Raji (cell line): ENCODE results near the gene NEK4.

Experiments used
- POLR2A ChIP-seq: IDR thresholded peaks from 2 replicates; pipeline ENCODE4 v1.6.1; 2011; ENCODE audit warnings: low read depth, low read length, control low read depth; ENCODE audit not compliant: insufficient read depth

The NEK4 gene

GRCh38 chr3:52685709-52686691 lies 84.7 kb downstream of the NEK4 start, which contains the start of the genes GNL3 and PBRM1:
Gene GNL3, plus strand, starts transcription at chr3:52686032. Its CDS starts 61 bp downstream, at chr3:52686093.
Gene PBRM1, minus strand, starts transcription at chr3:52685913.
- TF ChIP-seq POLR2A: peak; percentile 97

- no peak for TF ChIP-seq POLR2A
Observed at GRCh38 chr3:52685285-52685708, 85.4 kb downstream of the NEK4 start.

DNA sequence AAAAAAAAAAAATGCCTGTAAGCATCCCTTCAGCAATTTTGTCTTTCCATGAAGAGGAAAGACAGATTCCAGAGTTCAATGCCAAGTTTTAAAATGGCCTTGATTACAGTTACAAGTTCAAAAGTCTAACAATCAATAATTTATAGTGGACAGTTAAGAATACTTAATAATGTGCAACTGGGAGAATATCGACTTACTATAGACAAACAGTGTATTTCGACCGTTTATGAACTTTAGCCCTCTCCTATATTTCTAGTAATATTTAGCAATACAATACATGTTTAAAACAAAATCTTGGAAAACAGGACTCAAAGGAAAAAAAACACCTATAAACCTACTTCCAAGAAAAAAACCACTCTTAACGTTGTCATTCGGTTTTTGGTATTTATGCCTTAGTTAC lies 86.6 kb downstream of the NEK4 start:
- TF ChIP-seq POLR2A: no peak

GRCh38 chr3:52683611-52684010 lies 87.1 kb downstream of the NEK4 start:
- TF ChIP-seq POLR2A: no peak

- no peak for TF ChIP-seq POLR2A
Observed at GRCh38 chr3:52682016-52682415, 88.7 kb downstream of the NEK4 start.

DNA sequence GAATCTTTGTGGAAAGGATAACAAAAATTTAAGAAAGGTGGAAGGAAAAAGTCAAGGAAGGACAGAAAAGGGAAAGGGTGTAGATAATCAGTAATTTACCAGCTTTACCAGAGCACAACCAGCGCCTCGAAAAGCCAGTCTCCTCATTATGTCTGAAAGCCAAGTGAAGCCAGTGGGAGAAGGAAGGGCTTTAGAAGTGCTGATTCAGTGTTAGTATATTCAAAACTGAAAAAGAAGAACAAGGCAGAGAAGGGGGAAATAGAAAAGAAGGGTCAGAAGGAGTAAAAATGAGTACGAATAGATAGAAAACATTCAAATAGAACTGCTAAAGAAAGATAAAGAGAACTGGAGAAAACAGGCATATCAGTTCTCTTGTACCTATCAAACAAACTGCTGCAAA lies 89.1 kb downstream of the NEK4 start:
- TF ChIP-seq POLR2A: no peak

DNA sequence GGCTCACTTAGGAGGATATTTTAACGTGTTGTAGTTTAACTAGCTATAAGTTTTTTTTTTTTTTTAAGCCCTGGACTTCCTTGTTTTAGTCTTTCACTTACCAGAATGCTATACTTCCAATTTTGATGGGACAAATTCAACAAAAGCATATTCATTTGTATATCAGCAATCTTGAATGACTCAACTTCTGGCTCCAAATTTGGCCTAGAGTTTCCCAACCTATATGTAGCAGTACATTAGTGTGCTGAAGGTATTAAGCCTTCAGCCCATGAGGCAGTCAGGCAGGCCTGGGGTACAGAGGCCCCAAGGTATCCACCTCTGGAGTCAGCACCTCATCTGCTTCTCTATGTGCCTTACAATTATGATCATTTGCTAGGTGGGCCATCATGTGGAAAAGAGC lies 90.9 kb downstream of the NEK4 start:
- TF ChIP-seq POLR2A: no peak

GRCh38 chr3:52679199-52679538 lies 91.6 kb downstream of the NEK4 start:
- no peak for TF ChIP-seq POLR2A

DNA sequence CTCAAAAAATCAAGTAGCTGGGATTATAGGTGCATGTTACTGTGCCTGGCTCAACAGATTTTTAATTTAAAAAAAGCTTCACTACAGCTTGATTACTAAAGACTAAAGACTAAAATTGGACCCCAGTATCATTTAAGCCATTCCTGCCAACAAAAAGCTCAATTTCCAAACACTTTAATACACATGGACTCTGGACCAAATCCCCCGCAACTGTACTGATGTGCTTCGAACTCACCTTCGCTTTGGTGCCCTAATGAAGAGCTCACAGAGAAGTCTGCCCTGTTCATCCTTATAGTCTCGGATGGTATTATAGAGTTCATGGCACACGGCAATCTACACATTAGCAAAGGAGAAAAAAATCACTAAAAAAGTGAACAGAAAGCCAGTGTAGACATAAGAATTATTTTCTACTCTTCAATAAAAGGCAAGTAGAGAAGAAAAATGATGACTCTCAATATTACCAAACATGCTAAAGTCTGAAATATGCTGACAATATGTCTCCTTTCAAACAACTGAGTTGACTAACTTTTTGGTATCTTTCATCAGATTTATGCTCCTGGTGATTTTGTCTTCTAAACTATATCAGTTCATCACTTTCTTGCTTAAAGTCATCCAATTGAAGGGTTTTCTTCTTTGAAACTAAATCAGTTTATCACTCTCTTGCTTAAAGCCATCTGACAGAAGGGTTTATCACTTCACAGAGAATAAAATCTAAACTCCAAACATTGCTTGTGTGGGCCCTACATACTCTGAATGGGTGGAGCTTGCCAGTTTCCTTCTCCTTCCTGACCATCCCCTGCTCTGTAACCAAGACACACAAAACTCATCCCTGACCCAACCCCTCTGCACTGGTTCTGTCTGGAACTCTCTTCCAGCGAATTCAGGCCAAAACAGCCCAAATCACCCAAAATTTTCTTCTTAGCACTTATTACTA lies 92.2 kb downstream of the NEK4 start:
- no peak for TF ChIP-seq POLR2A

GRCh38 chr3:52671676-52672075 lies 99.1 kb downstream of the NEK4 start:
- no peak for TF ChIP-seq POLR2A

DNA sequence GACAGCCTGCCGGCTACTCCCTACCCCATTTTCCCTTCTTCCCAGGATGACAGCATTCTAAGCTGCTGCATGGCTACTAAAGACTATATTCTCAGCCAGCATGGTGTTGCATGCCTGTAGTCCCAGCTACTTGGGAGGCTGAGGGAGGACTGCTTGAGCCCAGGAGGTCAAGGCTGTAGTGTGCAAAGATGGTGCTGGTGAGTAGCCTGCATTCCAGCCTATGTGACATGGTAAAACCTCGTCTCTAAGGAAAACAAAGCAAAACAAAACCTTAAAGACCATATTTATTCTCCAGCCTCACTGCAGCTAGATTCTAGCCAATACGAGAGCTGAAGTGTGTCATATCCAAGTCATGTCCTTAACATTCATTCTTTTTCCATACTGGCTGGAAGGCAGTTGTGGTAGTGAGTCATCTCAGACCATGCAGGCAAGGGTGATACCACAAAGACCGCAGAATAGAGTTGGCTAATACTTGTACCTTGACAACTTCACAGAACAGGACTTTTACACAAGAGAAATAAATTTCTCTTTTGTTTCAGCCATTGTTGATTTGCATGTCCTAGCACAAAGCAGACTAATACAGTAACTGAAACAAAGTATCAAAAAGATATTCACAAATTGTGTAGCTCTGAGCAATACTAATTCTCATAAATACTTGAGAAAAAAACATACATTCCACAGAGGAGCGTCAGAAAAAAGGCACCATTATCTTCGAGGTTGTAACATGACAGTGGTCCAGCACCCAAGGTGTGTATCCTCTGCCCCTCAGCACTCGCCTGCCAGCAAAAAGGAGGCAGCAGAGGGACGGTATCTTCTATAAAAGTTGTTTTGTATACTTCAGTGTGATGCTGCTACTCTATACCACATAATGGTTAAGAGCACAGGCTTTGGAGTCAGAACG lies 99.9 kb downstream of the NEK4 start:
- no peak for TF ChIP-seq POLR2A

GRCh38 chr3:52663098-52663497 lies 107.6 kb downstream of the NEK4 start:
- no peak for TF ChIP-seq POLR2A

- TF ChIP-seq POLR2A: no peak
Observed at GRCh38 chr3:52660046-52660445, 110.7 kb downstream of the NEK4 start.
